Neural cell (in vitro differentiated cells): ENCODE results near the gene CEP78. TPM values are rescaled to one million over a fixed set of nuclear protein-coding genes. Genes with fewer than 3 reads are reported as not detected.

Experiments used
- H2AFZ ChIP-seq: fragments of 200-600, 300-800 bp; sonication (generic), shearing (Covaris generic); 2 replicates; pipeline ENCODE4 v1.6.0; 2014; ENCODE audit warnings: low read depth, mild to moderate bottlenecking, antibody characterized with exemption, low read length, moderate library complexity
- H3F3A ChIP-seq: fragments of 200-600 bp; shearing (Covaris generic); 2 replicates; pipeline ENCODE4 v1.6.1; 2016; ENCODE audit warnings: mild to moderate bottlenecking, moderate library complexity, mixed read lengths, antibody characterized with exemption, low read length; ENCODE audit not compliant: insufficient read depth, poor library complexity, severe bottlenecking
- H3K27ac ChIP-seq: fragments of 200-600, 300-800 bp; sonication (generic), shearing (Covaris generic); 2 replicates; pipeline ENCODE4 v1.5.1; 2014; ENCODE audit warnings: mild to moderate bottlenecking, low read length, moderate library complexity
- H3K27me3 ChIP-seq: fragments of 300-800, 200-600 bp; sonication (generic), shearing (Covaris generic); 2 replicates; pipeline ENCODE4 v1.6.0; 2014; ENCODE audit warnings: mild to moderate bottlenecking, low read depth, low read length, moderate library complexity; ENCODE audit not compliant: insufficient read depth
- H3K36me3 ChIP-seq: fragments of 300-800, 200-600 bp; sonication (generic), shearing (Covaris generic); 2 replicates; pipeline ENCODE4 v1.5.1; 2014; ENCODE audit warnings: mild to moderate bottlenecking, antibody characterized with exemption, low read length, moderate library complexity; ENCODE audit not compliant: insufficient read depth
- H3K4me2 ChIP-seq: fragments of 300-800, 200-600 bp; sonication (generic), shearing (Covaris generic); 2 replicates; pipeline ENCODE4 v1.6.0; 2014; ENCODE audit warnings: mild to moderate bottlenecking, low read length
- H3K4me3 ChIP-seq: fragments of 300-800, 200-600 bp; sonication (generic), shearing (Covaris generic); 2 replicates; pipeline ENCODE4 v1.5.1; 2014; ENCODE audit warnings: mild to moderate bottlenecking, low read length, moderate library complexity
- H3K79me2 ChIP-seq: fragments of 200-600 bp; shearing (Covaris generic); replicated peaks from 2 replicates; pipeline ENCODE4 v1.6.0; 2014; ENCODE audit warnings: mild to moderate bottlenecking, low read length, moderate library complexity; ENCODE audit not compliant: insufficient read depth
- H3K9ac ChIP-seq: fragments of 300-800, 200-600 bp; sonication (generic), shearing (Covaris generic); 2 replicates; pipeline ENCODE4 v1.6.1; 2016; ENCODE audit warnings: mild to moderate bottlenecking, low read length, mixed read lengths
- H3K9me2 ChIP-seq: fragments of 200-600 bp; shearing (Covaris generic); 2 replicates; pipeline ENCODE4 v1.6.1; 2016; ENCODE audit warnings: mild to moderate bottlenecking, low read length, mixed read lengths; ENCODE audit not compliant: insufficient read depth
- H3K9me3 ChIP-seq: fragments of 200-600, 300-800 bp; sonication (generic), shearing (Covaris generic); 2 replicates; pipeline ENCODE4 v1.6.1; 2016; ENCODE audit warnings: mild to moderate bottlenecking, mixed run types, low read length, moderate library complexity, mixed read lengths
- H4K20me1 ChIP-seq: fragments of 200-600 bp; shearing (Covaris generic); 2 replicates; pipeline ENCODE4 v1.6.1; 2016; ENCODE audit warnings: mild to moderate bottlenecking, mixed run types; ENCODE audit not compliant: insufficient read depth
- EP300 ChIP-seq: fragments of 450-650 bp; conservative IDR thresholded peaks from 2 replicates; pipeline ENCODE4 v1.6.1; 2014; ENCODE audit warnings: antibody characterized with exemption, mild to moderate bottlenecking, moderate library complexity; ENCODE audit not compliant: poor library complexity, severe bottlenecking
- EZH2 ChIP-seq: fragments of 200-600, 300-800 bp; shearing (Covaris generic), sonication (generic); IDR thresholded peaks from 2 replicates; pipeline ENCODE4 v1.6.1; 2014; ENCODE audit warnings: antibody characterized with exemption, low read length, borderline replicate concordance, mild to moderate bottlenecking; ENCODE audit not compliant: insufficient read depth, poor library complexity, severe bottlenecking
- MXI1 ChIP-seq: fragments of 450-650 bp; conservative IDR thresholded peaks from 2 replicates; pipeline ENCODE4 v1.6.1; 2014; ENCODE audit warnings: antibody characterized with exemption, mild to moderate bottlenecking; ENCODE audit not compliant: poor library complexity, severe bottlenecking
- POLR2AphosphoS5 ChIP-seq: IDR thresholded peaks from 2 replicates; pipeline ENCODE4 v1.6.1; 2012
- RAD21 ChIP-seq: fragments of 450-650 bp; conservative IDR thresholded peaks from 2 replicates; pipeline ENCODE4 v1.6.1; 2014; ENCODE audit warnings: antibody characterized with exemption, mild to moderate bottlenecking, moderate library complexity
- SMC3 ChIP-seq: fragments of 450-650 bp; conservative IDR thresholded peaks from 2 replicates; pipeline ENCODE4 v1.6.1; 2014; ENCODE audit warnings: antibody characterized with exemption, mild to moderate bottlenecking, moderate library complexity; ENCODE audit not compliant: poor library complexity
- TAF1 ChIP-seq: IDR thresholded peaks from 2 replicates; pipeline ENCODE4 v1.6.1; 2012; ENCODE audit warnings: low read depth
- polyA plus RNA-seq: library from polyadenylated mRNA; depleted of rRNA; stranded (reverse); fragments of >200 nt; gene quantifications from 2 replicates; pipeline ENCODE4 v1.2.3, GENCODE V29; 2014
- TF ChIP-seq, protein P1 (sequence below): fragments of 450-650 bp; IDR thresholded peaks from 2 replicates; pipeline ENCODE4 v1.5.1; 2014; ENCODE audit warnings: antibody characterized with exemption, mild to moderate bottlenecking, moderate library complexity; ENCODE audit not compliant: poor library complexity, severe bottlenecking
- TF ChIP-seq, protein P2 (sequence below): IDR thresholded peaks from 2 replicates; pipeline ENCODE4 v1.6.1; 2012; ENCODE audit warnings: borderline replicate concordance

CEP78 gene
- polyA plus RNA-seq, 1 donor from 2014 or later = 57.8 TPM

DNA sequence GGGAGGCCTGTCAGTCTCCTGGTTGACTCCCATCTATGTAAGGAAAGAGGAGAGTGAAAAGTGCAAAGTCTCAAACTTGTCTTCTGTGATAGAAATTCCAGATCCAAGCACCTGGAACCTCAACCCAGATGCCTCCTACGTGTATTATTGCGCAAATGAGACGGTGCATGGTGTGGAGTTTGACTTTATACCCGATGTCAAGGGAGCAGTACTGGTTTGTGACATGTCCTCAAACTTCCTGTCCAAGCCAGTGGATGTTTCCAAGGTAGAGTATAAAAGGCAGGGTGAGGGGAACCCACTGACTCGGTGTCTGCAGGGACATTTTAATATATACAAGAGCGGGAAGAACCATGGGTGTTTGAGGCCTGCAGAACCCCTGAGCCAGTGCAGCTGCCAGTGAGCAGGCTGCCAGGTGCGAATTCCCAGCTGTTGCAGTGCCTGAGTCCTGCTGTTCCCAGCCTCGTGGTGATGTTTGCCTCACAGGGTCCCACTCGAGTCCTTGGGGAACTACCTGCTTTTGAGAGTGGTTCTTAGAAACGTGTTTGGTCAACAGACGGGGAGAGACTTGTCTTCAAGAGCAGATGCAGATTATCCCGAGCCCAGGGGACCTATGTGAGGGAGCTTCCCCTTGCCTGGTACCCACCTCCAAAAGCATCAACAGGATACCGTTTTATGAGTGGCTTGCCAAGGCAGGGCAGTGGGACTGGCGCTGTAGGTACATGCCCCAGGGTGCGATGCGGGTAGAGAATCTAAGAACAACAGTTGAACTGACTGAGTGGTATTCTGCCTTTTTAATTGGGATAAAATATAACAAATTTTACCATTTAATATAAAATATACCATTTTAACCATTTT is 70.6 kb downstream of the CEP78 start:
- Histone ChIP-seq H3K4me3 (no peak overlapping the region), H3K4me2 (no peak overlapping the region), H3K9ac (no peak overlapping the region), H3K27me3 (no peaks in the 10 kb centered on the region), H3K79me2 (peaks cover 3% of the 10 kb centered on the region), H3K9me2 (no peaks in the 10 kb centered on the region), H3K9me3 (no peaks in the 10 kb centered on the region), H3F3A (no peaks in the 10 kb centered on the region), H4K20me1 (no peaks in the 10 kb centered on the region), H3K27ac (no peak overlapping the region), H3K36me3 (peaks cover 6% of the 10 kb centered on the region), H2AFZ (no peak overlapping the region)
- TF ChIP-seq EZH2 (no peak), TAF1 (no peak), POLR2AphosphoS5 (no peak), EP300 (no peak), RAD21 (no peak), SMC3 (no peak), MXI1 (no peak)
- TF ChIP-seq, protein P1, sequence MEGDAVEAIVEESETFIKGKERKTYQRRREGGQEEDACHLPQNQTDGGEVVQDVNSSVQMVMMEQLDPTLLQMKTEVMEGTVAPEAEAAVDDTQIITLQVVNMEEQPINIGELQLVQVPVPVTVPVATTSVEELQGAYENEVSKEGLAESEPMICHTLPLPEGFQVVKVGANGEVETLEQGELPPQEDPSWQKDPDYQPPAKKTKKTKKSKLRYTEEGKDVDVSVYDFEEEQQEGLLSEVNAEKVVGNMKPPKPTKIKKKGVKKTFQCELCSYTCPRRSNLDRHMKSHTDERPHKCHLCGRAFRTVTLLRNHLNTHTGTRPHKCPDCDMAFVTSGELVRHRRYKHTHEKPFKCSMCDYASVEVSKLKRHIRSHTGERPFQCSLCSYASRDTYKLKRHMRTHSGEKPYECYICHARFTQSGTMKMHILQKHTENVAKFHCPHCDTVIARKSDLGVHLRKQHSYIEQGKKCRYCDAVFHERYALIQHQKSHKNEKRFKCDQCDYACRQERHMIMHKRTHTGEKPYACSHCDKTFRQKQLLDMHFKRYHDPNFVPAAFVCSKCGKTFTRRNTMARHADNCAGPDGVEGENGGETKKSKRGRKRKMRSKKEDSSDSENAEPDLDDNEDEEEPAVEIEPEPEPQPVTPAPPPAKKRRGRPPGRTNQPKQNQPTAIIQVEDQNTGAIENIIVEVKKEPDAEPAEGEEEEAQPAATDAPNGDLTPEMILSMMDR = no peak
- TF ChIP-seq, protein P2, sequence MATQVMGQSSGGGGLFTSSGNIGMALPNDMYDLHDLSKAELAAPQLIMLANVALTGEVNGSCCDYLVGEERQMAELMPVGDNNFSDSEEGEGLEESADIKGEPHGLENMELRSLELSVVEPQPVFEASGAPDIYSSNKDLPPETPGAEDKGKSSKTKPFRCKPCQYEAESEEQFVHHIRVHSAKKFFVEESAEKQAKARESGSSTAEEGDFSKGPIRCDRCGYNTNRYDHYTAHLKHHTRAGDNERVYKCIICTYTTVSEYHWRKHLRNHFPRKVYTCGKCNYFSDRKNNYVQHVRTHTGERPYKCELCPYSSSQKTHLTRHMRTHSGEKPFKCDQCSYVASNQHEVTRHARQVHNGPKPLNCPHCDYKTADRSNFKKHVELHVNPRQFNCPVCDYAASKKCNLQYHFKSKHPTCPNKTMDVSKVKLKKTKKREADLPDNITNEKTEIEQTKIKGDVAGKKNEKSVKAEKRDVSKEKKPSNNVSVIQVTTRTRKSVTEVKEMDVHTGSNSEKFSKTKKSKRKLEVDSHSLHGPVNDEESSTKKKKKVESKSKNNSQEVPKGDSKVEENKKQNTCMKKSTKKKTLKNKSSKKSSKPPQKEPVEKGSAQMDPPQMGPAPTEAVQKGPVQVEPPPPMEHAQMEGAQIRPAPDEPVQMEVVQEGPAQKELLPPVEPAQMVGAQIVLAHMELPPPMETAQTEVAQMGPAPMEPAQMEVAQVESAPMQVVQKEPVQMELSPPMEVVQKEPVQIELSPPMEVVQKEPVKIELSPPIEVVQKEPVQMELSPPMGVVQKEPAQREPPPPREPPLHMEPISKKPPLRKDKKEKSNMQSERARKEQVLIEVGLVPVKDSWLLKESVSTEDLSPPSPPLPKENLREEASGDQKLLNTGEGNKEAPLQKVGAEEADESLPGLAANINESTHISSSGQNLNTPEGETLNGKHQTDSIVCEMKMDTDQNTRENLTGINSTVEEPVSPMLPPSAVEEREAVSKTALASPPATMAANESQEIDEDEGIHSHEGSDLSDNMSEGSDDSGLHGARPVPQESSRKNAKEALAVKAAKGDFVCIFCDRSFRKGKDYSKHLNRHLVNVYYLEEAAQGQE = no peak

DNA sequence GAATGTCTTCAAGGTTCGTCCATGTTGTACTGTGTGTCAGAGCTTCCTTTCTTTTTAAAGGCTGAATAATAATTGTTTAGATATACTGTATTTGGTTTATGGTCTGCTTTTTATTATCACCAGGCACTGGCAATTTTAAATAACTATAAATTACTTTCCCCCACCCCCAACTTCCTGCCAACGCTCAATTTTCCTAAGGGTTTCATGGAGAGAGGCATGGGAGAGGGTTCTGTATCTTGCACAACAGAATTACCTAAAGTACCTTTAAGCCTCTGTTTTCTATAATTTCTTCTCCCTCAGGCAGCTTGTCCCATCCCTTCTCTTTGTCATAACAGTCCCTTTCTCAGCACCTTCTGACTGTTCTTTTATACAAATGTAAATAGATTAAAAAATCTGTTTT is 71.5 kb downstream of the CEP78 start:
- Histone ChIP-seq H3K27ac (no peak overlapping the region), H3K4me3 (no peak overlapping the region), H3F3A (no peaks in the 10 kb centered on the region), H3K9me3 (no peaks in the 10 kb centered on the region), H3K27me3 (no peaks in the 10 kb centered on the region), H3K4me2 (no peak overlapping the region), H3K9me2 (no peaks in the 10 kb centered on the region), H3K36me3 (peaks cover 6% of the 10 kb centered on the region), H2AFZ (no peak overlapping the region), H4K20me1 (no peaks in the 10 kb centered on the region), H3K79me2 (peaks cover 3% of the 10 kb centered on the region), H3K9ac (no peak overlapping the region)
- TF ChIP-seq POLR2AphosphoS5 = no peak
- TF ChIP-seq, protein P1 = no peak
- TF ChIP-seq EZH2 = no peak
- no peak for TF ChIP-seq TAF1
- no peak for TF ChIP-seq MXI1
- TF ChIP-seq RAD21 = no peak
- TF ChIP-seq, protein P2 = no peak
- TF ChIP-seq EP300 = no peak
- TF ChIP-seq SMC3 = no peak
